Vagina (tissue), 2 donors: ENCODE results near the gene MMD2.
"Not testable (repeated sequence)": the region's sequence is repeated elsewhere in the genome, so short reads cannot be mapped to it uniquely, and the experiment has no call there.

Source experiments
- CTCF ChIP-seq, 3 experiments: fragments of 450-650 bp in 2 of 3; fragments of 200-600 bp in 1 of 3; sonication (generic) in 1 of 3; IDR thresholded peaks; one replicate each; pipeline ENCODE4 v1.5.1; 2017 to 2019; ENCODE audit warnings: antibody characterized with exemption in 3 of 3, mild to moderate bottlenecking in 2 of 3, moderate library complexity in 2 of 3
- POLR2A ChIP-seq, 2 donors: fragments of 450-650 bp; IDR thresholded peaks; one replicate each; pipeline ENCODE4 v1.6.1; 2017; ENCODE audit warnings: antibody characterized with exemption in 2 of 2, mild to moderate bottlenecking in 2 of 2, moderate library complexity in 2 of 2
- POLR2AphosphoS5 ChIP-seq, 2 donors: sonication (generic); formaldehyde crosslinking; IDR thresholded peaks; one replicate each; pipeline ENCODE4 v1.9.0; 2017; ENCODE audit warnings: antibody characterized with exemption in 2 of 2, mild to moderate bottlenecking in 2 of 2, low read depth in 1 of 2; ENCODE audit not compliant: insufficient read depth in 1 of 2

GRCh38 chr7:4981295-4981890 lies 22.4 kb upstream of the MMD2 start:
- not testable (repeated sequence) for TF ChIP-seq POLR2A (IDR thresholded peaks at IDR 0.05); CTCF (IDR thresholded peaks at IDR 0.05); POLR2AphosphoS5 (IDR thresholded peaks at IDR 0.05; ENCODE audit: insufficient read depth in 1 of 2, low read depth in 1 of 2)
